ENCODE data around the gene EHMT1. TPM values are rescaled to one million over a fixed set of nuclear protein-coding genes. Genes with fewer than 3 reads are reported as not detected.

EHMT1 gene
- total and polyA plus RNA-seq, 2 donors (not counting 1 experiment from before 2014, with no cell fraction given): 101 to 394 TPM

DNA sequence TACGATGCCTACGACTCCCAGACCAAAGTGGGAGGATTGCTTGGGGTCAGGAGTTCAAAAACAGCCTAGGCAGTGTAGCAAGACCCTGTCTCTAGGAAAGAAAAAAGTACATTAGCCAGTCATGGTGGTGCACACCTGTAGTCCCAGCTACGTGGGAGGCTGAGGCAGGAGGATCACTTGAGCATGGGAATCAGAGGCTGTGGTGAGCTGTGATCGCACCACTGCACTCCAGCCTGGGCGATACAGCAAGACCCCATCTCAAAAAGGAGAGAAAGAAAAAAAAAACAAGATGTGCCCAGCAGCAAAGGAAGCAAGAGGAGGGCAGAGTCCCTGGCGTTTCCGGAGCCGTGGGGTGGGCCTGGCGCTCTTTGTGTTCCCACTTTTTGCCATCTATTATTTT lies 179.3 kb downstream of the EHMT1 start:
- TF ChIP-seq, protein P1, sequence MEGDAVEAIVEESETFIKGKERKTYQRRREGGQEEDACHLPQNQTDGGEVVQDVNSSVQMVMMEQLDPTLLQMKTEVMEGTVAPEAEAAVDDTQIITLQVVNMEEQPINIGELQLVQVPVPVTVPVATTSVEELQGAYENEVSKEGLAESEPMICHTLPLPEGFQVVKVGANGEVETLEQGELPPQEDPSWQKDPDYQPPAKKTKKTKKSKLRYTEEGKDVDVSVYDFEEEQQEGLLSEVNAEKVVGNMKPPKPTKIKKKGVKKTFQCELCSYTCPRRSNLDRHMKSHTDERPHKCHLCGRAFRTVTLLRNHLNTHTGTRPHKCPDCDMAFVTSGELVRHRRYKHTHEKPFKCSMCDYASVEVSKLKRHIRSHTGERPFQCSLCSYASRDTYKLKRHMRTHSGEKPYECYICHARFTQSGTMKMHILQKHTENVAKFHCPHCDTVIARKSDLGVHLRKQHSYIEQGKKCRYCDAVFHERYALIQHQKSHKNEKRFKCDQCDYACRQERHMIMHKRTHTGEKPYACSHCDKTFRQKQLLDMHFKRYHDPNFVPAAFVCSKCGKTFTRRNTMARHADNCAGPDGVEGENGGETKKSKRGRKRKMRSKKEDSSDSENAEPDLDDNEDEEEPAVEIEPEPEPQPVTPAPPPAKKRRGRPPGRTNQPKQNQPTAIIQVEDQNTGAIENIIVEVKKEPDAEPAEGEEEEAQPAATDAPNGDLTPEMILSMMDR (IDR thresholded peaks at IDR 0.05): no peak
- TF ChIP-seq EZH2 (IDR thresholded peaks at IDR 0.05; ENCODE audit: borderline replicate concordance, insufficient read depth, low read depth, low read length, poor library complexity, severe bottlenecking): no peak
- H3K4me2 ChIP-seq (replicated peaks; ENCODE audit: low read depth, low read length, poor library complexity, severe bottlenecking): no peak overlapping the region
- H3K27me3 Mint-ChIP-seq: no peaks in the 10 kb centered on the region
- H3K79me2 ChIP-seq (ENCODE audit: control insufficient read depth, insufficient read depth, low read length): no peaks in the 10 kb centered on the region
- H3K27ac ChIP-seq (ENCODE audit: low read length in 2 of 2): no peak overlapping the region
- H3K4me3 ChIP-seq (ENCODE audit: control extremely low read depth in 1 of 5, extremely low read depth in 1 of 5, insufficient read depth in 1 of 5, low read depth in 2 of 5, low read length in 4 of 5): no peak overlapping the region
- CTCF ChIA-PET: interaction anchor here (2.3 kb wide), 1 partner anchor 125 kb away, joined by 6 read pairs; no protein-coding TSS in a partner anchor
- H3K9me3 Mint-ChIP-seq (ENCODE audit: insufficient read depth): no peaks in the 10 kb centered on the region
- H3K27me3 ChIP-seq (replicated peaks in 1 of 4; ENCODE audit: control extremely low read depth in 1 of 4, control insufficient read depth in 3 of 4, insufficient read depth in 4 of 4, low read length in 3 of 4): no peaks in the 10 kb centered on the region
- no peaks in the 10 kb centered on the region for H3K9me3 ChIP-seq (ENCODE audit: control extremely low read depth in 1 of 3, control insufficient read depth in 2 of 3, insufficient read depth in 1 of 3, low read length in 2 of 3)
- no peaks in the 10 kb centered on the region for H3K4me1 ChIP-seq (ENCODE audit: control insufficient read depth in 2 of 2, insufficient read depth in 2 of 2, low read length in 2 of 2)
- ATAC-seq (ENCODE audit: low read depth) (no peak), DNase-seq (no peak)
- peak overlapping the region; percentile 26 for H3K27ac Mint-ChIP-seq
- WGBS (ENCODE audit: insufficient coverage): 99% methylated on average over 9 of the region's 9 CpGs
- no peak overlapping the region for H2AFZ ChIP-seq (ENCODE audit: insufficient read depth, low read depth, low read length, poor library complexity, severe bottlenecking)
- intact Hi-C loops (cut with micrococcal nuclease): no loop called here
- no peak overlapping the region for H3K4me3 Mint-ChIP-seq
- no peak overlapping the region for H3K9ac ChIP-seq (ENCODE audit: low read length)
- peaks cover 6% of the 10 kb centered on the region for H3K4me1 Mint-ChIP-seq
- no peaks in the 10 kb centered on the region for H4K20me1 ChIP-seq (ENCODE audit: control insufficient read depth, insufficient read depth, low read length, poor library complexity, severe bottlenecking)
- POLR2A ChIA-PET: no interaction called here
- peaks cover 5 to 73% of the 10 kb centered on the region in 2 experiments for H3K36me3 ChIP-seq (replicated peaks in 1 of 2; ENCODE audit: control extremely low read depth in 1 of 2, control insufficient read depth in 1 of 2, extremely low read depth in 1 of 2, insufficient read depth in 2 of 2, low read length in 1 of 2)

GRCh38 chr9:137798901-137799629 lies 180.3 kb downstream of the EHMT1 start:
- Histone ChIP-seq H3K79me2 (ENCODE audit: control insufficient read depth, insufficient read depth, low read length) (no peaks in the 10 kb centered on the region), H3K27me3 (replicated peaks in 1 of 4; ENCODE audit: control extremely low read depth in 1 of 4, control insufficient read depth in 3 of 4, insufficient read depth in 4 of 4, low read length in 3 of 4) (no peaks in the 10 kb centered on the region), H3K36me3 (replicated peaks in 1 of 2; ENCODE audit: control extremely low read depth in 1 of 2, control insufficient read depth in 1 of 2, extremely low read depth in 1 of 2, insufficient read depth in 2 of 2, low read length in 1 of 2) (peaks cover 2 to 71% of the 10 kb centered on the region in 2 experiments), H3K9ac (ENCODE audit: low read length) (no peak overlapping the region), H3K9me3 (ENCODE audit: control extremely low read depth in 1 of 3, control insufficient read depth in 2 of 3, insufficient read depth in 1 of 3, low read length in 2 of 3) (no peaks in the 10 kb centered on the region), H3K4me2 (replicated peaks; ENCODE audit: low read depth, low read length, poor library complexity, severe bottlenecking) (no peak overlapping the region), H3K4me3 (ENCODE audit: control extremely low read depth in 1 of 5, extremely low read depth in 1 of 5, insufficient read depth in 1 of 5, low read depth in 2 of 5, low read length in 4 of 5) (no peak overlapping the region), H2AFZ (ENCODE audit: insufficient read depth, low read depth, low read length, poor library complexity, severe bottlenecking) (no peak overlapping the region), H3K4me1 (ENCODE audit: control insufficient read depth in 2 of 2, insufficient read depth in 2 of 2, low read length in 2 of 2) (no peaks in the 10 kb centered on the region), H3K27ac (ENCODE audit: low read length in 2 of 2) (no peak overlapping the region), H4K20me1 (ENCODE audit: control insufficient read depth, insufficient read depth, low read length, poor library complexity, severe bottlenecking) (no peaks in the 10 kb centered on the region)
- ATAC-seq (ENCODE audit: low read depth) (no peak), DNase-seq (no peak)
- no peaks in the 10 kb centered on the region for H3K9me3 Mint-ChIP-seq (ENCODE audit: insufficient read depth)
- no peak overlapping the region for H3K4me3 Mint-ChIP-seq
- ChIA-PET POLR2A (interaction anchor here (0.7 to 0.8 kb wide), 2 partner anchors 60 to 126 kb away, joined by 3 read pairs; no protein-coding TSS in a partner anchor), CTCF (interaction anchor here (2.3 kb wide), 1 partner anchor 126 kb away, joined by 6 read pairs; no protein-coding TSS in a partner anchor)
- no peaks in the 10 kb centered on the region for H3K27me3 Mint-ChIP-seq
- intact Hi-C loops (cut with micrococcal nuclease): no loop called here
- TF ChIP-seq, protein P1 (IDR thresholded peaks at IDR 0.05): no peak
- TF ChIP-seq EZH2 (IDR thresholded peaks at IDR 0.05; ENCODE audit: borderline replicate concordance, insufficient read depth, low read depth, low read length, poor library complexity, severe bottlenecking): no peak
- H3K27ac Mint-ChIP-seq: peak overlapping the region; percentile 79
- WGBS (ENCODE audit: insufficient coverage): 84% methylated on average over 20 of the region's 21 CpGs
- H3K4me1 Mint-ChIP-seq: peaks cover 6% of the 10 kb centered on the region
